HG03097 (cell line): ENCODE measurements around the gene VWA5B2.

ENCODE experiments used
- ATAC-seq: cut with Tn5 transposase; IDR thresholded peaks from one replicate; pipeline ENCODE4 v1.9.1; 2021; ENCODE audit not compliant: unreplicated experiment, low FRiP score

Gene VWA5B2

GRCh38 chr3:184222521-184222920 lies 6.9 kb upstream of the VWA5B2 start:
- no peak for ATAC-seq

- no peak for ATAC-seq
These were observed 5.4 kb upstream of the VWA5B2 start for GRCh38 chr3:184223946-184224345.

DNA sequence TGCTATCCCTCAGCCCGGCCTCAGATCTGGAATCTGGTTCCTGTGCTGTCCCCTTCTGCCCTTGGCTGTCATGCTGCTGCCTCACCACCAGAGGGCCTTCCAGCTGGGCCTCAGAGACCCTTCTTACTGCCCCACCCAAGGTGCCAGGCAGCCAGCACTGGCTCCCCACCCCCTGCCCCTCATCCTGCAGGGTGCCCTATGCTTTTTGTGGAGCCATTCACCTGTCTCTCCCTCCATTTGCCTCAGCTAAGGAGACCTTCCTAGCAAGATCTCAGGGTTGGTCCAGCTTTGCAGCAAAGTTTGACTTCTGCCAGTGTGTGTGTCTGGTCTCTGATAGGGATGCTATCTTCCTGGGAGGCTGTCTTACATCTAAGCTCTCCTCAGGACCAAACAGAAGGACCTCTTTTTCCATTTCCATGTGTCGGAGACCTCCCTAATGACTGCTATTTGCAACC lies 1.9 kb upstream of the VWA5B2 start:
- no peak for ATAC-seq

GRCh38 chr3:184228376-184229137 lies 828 bp upstream of the VWA5B2 start:
- ATAC-seq, result no peak

DNA sequence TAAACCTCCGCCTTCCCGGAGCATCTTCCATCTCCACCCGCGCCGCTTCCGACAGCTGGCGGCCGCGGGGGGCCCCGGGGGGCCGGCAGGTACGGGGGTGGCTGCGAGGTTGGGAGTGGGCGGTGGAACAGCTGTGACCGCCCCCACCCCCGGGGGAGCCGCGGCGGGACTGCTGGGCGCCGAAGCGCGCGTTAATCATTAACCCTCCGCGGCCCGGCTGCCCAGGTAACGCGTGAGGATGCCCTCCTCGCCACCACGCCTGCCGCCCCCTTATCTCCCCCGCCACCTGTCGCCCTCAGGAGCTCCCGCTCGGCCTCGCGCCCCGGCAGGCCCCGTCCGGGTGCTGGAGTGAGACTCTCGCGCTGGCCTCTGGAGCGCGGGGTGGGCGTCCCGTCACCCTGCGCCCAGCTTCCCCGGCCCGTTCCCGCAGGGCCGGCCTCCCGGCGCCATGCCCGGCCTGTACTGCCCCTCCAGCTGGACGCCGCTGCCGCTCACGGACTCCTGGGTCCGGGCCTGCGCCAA lies 757 bp downstream of the VWA5B2 start:
- no peak for ATAC-seq

GRCh38 chr3:184230603-184231528 lies 1.5 kb downstream of the VWA5B2 start:
- ATAC-seq, result no peak

- ATAC-seq, result no peak
These were observed 2.3 kb downstream of the VWA5B2 start for GRCh38 chr3:184231671-184232070.

- no peak for ATAC-seq
These were observed 3.9 kb downstream of the VWA5B2 start for GRCh38 chr3:184233127-184233843.

DNA sequence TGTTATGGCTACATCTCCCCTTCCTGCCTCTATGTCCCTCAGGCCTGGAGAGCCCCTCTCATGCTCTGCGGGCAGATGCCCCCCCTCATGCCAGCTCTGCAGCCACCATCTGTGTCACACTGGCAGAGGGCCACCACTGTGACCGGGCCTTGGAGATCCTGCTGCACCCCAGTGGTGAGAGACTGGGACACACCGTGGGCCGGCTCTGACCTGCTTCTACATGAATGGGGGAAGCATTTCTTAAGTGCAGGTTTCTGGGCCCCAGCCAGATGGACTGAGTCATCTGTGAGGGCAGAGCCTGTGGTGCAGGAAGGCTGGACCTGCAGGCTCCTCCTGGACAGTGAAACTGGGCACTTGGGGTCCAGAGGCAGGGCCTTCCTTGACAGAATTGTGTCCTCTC lies 4.8 kb downstream of the VWA5B2 start:
- no peak for ATAC-seq

DNA sequence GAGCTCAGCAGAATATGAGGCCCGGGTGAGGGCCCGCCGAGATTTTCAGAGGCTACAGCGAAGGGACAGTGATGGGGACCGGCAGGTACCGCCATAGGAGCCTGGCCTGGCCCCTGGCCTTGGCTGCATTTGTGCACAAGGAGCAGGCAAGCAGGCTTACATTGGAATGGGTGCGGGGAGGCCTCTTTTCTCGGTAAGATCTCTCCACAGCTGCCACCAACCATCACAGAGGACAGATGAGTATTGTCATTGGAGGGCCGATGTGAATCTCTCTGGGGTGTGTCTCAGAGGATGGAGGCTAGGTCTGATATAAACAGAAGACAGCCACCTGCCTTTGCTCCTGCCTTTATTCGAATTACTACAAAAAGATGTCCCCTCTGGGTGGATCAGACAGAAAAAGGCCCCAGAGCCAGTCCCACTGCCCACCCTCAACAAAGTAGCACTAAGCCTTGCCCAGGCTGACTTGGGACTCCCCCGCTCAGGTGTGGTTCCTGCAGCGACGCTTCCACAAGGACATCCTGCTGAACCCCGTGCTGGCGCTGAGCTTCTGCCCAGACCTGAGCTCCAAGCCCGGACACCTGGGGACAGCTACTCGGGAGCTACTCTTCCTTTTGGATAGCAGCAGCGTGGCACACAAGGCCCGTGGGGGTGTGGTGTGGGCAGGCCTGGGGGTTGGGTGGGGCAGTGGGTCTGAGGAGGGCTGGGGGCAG lies 5.4 kb downstream of the VWA5B2 start:
- no peak for ATAC-seq

GRCh38 chr3:184235381-184236032 lies 6.1 kb downstream of the VWA5B2 start:
- no peak for ATAC-seq

- no peak for ATAC-seq
These were observed 6.6 kb downstream of the VWA5B2 start for GRCh38 chr3:184236033-184236410.

DNA sequence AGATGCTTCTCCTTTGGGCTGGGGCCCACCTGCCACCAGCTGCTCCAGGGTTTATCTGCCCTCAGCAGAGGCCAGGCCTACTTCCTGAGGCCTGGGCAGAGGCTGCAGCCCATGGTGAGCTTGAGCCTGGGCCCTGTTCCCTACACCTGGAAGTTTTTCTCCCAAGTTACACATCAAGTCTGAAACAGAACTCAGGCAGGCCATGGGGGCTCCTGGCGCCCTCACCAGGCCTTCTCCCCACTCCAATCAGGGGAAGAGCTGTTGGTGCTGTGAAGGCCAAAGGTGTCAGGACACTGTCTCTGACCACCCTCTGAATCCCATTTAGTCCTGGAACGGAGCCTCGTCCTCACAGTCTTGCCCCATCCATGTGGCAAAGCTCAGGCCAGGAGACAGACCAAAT lies 7.3 kb downstream of the VWA5B2 start:
- ATAC-seq, result no peak

DNA sequence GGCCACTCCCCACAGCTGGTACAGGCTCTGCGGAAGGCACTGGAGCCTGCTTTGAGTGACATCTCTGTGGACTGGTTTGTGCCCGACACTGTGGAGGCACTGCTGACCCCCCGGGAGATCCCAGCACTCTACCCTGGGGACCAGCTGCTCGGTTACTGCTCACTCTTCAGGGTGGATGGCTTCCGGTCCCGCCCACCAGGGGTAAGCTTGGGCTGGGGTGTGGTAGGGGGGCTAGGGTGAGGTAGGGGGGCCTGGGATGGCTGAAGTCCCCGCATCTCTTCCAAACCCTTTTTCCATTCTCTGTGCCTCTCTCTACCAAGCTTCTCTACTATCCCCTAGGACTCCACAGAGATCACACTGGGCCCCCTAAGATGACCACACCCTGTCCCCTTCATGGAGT lies 7.8 kb downstream of the VWA5B2 start:
- ATAC-seq, result no peak

DNA sequence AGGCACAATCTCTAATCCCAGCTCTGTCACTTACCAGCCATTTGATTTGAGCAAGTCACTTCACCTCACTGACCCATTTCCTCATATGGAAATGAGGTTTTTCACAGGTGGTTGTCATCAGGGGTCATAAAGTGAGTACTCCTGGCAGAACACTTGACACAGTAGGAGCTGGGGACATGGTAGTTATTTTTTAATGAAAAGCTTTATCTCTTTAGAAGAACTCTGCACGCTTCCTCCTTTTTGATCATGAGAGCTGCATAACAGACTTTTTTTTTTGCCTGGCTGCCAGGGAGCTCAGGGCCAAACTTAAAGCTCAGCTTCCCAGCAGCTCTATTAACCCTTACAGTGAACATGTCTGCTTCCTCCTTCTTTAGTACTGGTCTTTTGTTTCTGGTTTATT lies 8.4 kb downstream of the VWA5B2 start:
- no peak for ATAC-seq

GRCh38 chr3:184238246-184238818 lies 8.9 kb downstream of the VWA5B2 start:
- no peak for ATAC-seq

DNA sequence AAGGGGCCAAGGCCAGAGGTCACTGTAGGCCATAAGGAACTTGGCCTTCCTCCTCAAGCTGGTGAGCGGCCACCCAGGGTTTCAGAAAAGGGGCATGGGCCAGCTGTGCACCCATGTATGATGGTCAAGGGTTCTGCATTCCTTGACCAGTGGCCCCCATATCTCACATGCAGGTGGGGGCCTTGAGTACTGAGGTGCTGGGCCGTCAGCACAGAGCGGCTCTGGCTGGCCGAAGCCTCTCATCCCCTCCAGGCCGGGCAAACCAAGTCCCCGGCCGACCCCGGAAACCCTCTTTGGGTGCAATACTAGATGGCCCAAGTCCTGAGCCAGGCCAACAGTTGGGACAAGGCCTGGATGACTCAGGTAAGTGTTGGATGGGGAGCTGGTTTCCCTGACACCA lies 9.8 kb downstream of the VWA5B2 start:
- ATAC-seq, result no peak

- ATAC-seq, result no peak
These were observed 10.3 kb downstream of the VWA5B2 start for GRCh38 chr3:184239708-184240107.

- ATAC-seq, result no peak
These were observed 11.2 kb downstream of the VWA5B2 start for GRCh38 chr3:184240384-184241140.
